ENCODE measurements around the gene ZDHHC19. TPM values are rescaled to one million over a fixed set of nuclear protein-coding genes. Genes with fewer than 3 reads are reported as not detected.
"Not testable (repeated sequence)": the region's sequence is repeated elsewhere in the genome, so short reads cannot be mapped to it uniquely, and the experiment has no call there.

ZDHHC19 gene, protein sequence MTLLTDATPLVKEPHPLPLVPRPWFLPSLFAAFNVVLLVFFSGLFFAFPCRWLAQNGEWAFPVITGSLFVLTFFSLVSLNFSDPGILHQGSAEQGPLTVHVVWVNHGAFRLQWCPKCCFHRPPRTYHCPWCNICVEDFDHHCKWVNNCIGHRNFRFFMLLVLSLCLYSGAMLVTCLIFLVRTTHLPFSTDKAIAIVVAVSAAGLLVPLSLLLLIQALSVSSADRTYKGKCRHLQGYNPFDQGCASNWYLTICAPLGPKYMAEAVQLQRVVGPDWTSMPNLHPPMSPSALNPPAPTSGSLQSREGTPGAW
- not detected for total RNA-seq

DNA sequence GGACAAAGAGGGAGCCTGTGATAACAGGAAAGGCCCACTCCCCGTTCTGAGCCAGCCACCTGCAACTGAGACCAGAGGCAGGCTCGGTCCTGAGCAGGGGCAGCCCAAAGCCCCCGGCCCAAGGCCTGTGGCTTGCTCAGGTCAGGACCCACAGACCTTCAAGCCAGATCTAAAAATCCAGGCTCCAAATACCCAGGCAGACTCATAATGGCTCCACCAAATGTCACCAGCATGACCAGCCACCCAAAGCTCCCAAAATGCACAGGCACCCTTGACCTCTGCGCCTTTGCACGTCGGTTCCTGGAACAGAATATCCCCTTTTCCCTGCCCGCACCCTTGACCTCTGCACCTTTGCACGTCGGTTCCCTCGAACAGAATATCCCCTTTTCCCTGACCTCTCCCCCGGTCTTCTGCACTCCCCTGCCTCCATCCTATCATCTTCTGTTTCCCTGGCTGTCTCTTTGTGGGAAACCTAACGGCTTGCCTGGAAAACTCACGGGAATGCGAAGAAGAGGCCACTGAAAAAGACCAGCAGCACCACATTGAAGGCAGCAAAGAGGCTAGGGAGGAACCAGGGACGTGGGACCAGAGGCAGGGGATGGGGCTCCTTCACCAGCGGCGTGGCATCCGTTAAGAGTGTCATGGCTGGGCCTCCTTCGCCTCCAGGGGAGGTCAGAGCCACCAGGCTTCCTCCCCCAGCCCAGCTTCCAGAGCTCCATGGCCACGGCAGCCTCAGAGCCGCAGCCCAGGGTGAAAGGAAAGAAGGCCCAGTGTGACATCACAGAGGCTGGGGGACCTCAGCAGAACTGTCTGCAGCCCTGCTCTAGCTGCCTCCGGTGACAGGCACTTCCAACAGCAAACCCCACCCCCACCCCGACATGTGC, at the start of gene ZDHHC19:
ZDHHC19 (minus strand) TSS at position 728 of the 884 bp plus-strand sequence; CDS start at position 643, 85 bp downstream.
- ChIA-PET CTCF (no interaction called here), POLR2A (no interaction called here)

DNA sequence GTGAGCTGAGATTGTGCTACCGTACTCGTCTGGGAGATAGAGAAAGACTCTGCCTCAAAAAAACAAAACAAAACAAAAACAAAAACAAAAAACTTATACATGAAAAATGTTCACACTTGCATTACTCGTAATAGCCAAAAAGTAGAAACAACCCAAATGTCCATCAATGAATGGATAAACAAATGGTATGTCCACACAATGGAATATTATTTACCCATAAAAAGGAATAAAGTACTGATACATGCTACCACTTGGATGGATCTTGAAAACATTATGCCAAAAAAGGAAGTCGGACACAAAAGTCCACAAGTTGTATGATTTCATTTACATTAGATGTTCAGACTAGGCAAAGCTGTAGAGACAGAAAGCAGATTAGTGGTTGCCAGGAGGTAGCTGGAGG, 49.6 kb upstream of the ZDHHC19 start:
- CTCF ChIA-PET: interaction anchor here (1.0 kb wide), 1 partner anchor 258 kb away, joined by 3 read pairs; no protein-coding TSS in a partner anchor
- POLR2A ChIA-PET: no interaction called here

DNA sequence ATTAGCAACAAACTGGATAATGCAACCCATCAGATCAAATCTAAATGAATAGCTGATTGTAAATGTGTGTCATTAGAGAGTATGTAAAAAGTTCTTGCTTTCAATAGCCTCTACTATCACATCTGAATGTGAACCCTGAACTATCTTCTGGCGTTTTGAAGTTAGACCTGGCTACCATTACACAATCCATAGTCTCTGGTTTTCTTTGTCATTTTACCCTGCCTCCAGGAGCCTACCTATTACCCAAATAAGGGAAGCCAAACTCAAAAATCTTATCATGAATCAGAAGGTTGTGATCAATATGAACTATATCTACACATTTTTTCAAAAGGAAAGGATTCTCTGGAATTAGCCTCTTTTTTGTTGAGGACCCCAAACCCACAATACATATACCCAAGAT, 44.6 kb upstream of the ZDHHC19 start:
- CTCF ChIA-PET: no interaction called here
- POLR2A ChIA-PET: no interaction called here

DNA sequence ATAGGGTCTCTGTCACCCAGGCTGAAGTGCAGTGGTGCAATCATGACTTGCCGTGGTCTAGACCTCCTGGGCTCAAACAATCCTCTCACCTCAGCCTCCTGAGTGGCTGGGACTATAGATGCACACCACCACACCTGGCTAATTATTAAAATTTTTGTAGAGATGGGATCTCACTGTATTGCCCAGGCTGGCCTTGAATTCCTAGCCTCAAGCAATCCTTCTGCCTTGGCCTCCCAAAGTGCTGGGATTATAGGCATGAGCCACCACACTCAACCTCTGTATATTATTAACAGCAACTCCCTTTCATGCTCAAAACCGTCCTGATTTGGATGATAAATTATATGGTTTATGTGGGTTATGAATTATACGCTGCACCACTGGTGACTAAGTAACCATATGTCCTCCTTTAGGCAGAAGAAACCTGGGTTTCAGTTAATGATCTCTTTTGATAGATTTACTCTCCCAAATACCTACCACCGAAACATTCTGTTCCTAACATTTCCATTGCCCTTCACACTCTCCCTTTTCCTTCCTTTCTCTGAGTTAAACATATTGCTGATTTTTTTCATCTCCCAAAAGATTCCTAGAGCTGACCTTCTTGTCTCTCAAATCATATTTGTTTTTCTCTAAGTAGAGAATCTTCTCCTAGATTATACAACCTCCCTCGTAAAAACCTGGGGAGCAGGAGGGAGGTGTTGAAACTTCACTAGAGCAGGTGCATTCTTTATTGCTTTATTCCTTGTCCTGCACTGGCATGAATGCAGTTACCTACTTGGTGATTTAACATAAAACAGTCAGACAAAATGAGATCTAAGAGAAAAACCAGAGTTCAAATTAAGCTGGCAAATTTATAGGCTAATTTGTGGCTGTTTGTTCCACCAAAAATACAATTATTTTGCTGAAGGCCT, 43.4 kb upstream of the ZDHHC19 start:
- POLR2A ChIA-PET: no interaction called here
- CTCF ChIA-PET: interaction anchor here (0.7 to 2.2 kb wide), 6 partner anchors 9 to 285 kb away, joined by 3 to 5 read pairs (median 4); no protein-coding TSS in a partner anchor

DNA sequence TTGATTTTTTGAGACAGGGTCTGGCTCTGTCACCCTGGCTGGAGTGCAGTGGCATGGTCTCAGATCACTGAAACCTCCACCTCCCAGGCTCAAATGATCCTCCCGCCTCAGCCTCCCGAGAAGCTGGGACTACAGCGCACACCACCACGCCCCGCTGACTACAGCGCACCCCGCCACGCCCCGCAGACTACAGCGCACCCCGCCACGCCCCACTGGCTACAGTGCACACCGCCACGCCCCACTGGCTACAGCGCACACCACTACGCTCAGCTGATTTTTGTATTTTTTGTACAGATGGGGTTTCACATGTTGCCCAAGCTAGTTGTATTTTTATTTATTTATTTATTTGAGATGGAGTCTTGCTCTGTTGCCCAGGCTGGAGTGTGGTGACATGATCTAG, 40.7 kb upstream of the ZDHHC19 start:
- POLR2A ChIA-PET: no interaction called here
- CTCF ChIA-PET: interaction anchor here (1.5 kb wide), 1 partner anchor 22 kb away, joined by 3 read pairs; no protein-coding TSS in a partner anchor

DNA sequence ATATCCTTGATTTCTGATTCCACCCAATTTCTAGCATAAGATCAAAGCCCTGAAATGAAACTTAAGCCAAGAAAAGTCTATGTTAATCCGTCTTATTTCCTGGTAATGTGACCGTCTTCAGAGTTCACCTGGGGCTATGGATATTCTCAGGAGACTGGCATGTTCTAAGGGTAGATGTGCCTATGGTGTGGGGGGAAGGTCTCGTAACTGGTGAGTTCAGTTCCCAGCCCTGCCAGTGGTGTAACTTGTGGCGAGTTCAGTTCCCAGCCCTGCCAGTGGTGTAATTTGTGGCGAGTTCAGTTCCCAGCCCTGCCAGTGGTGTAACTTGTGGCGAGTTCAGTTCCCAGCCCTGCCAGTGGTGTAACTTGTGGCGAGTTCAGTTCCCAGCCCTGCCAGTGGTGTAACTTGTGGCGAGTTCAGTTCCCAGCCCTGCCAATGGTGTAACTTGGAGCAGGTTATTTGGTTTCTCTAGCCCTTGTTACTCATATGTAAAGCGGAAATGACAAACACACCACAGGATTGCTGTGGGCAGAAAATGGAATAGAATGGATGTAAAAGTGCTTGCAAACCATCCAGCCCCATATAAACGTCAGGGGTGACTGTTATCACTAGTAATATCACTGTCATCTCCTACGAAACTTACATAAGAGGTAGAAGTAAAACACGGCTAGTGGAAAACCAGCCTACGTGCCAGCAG, 35.6 kb upstream of the ZDHHC19 start:
- ChIA-PET CTCF (no interaction called here), POLR2A (no interaction called here)

DNA sequence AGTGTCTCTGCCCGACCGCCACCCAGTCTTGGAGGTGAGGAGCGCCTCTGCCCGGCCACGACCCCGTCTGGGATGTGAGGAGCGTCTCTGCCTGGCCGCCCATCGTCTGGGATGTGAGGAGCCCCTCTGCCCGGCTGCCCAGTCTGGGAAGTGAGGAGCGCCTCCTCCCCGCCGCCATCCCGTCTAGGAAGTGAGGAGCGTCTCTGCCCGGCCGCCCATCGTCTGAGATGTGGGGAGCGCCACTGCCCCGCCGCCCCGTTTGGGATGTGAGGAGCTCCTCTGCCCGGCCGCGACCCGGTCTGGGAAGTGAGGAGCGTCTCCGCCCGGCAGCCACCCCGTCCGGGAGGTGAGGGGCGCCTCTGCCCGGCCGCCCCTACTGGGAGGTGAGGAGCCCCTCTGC, 33.0 kb upstream of the ZDHHC19 start:
- CTCF ChIA-PET, POLR2A ChIA-PET: not testable (repeated sequence)

DNA sequence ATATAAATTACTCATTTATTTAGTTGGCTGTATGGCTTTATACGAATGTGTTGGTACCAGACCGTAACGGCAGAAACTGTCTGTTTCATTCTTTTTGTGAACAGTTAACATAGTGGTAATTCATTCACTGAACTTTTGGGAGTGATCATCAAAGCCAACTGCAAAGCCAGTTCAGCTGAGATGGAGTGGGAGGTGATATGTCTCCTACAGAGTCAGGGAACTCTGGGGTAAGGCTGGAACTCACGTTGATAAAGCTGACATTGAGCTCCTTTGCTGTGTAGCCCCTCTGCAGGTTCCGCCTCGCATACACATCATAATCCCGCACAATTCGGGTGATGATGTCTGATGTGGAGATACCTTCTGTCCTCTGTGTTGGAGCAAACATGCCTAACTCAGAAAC, 30.5 kb upstream of the ZDHHC19 start:
- CTCF ChIA-PET: no interaction called here
- POLR2A ChIA-PET: no interaction called here

DNA sequence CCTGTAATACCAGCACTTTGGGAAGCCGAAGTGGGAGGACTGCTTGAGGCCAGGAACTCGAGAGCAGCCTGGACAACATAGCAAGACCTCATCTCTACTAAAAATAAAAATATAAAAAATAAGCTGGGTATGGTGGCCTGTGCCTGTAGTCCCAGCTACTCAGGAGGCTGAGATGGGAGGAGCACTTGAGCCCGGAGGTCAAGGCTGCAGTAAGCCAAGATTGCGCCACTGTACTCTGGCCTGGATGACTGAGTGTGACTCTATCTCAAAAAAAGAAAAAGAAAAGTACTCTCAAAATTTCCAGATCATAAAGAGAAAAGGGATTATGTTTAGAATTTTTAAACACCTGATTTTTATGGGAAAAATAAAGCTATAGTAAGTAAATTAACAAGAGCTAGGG, 29.2 kb upstream of the ZDHHC19 start:
- ChIA-PET CTCF (interaction anchor here (1.2 kb wide), 1 partner anchor 328 kb away, joined by 3 read pairs; the partner anchor contains the start of genes FBXO45 and WDR53), POLR2A (no interaction called here)

DNA sequence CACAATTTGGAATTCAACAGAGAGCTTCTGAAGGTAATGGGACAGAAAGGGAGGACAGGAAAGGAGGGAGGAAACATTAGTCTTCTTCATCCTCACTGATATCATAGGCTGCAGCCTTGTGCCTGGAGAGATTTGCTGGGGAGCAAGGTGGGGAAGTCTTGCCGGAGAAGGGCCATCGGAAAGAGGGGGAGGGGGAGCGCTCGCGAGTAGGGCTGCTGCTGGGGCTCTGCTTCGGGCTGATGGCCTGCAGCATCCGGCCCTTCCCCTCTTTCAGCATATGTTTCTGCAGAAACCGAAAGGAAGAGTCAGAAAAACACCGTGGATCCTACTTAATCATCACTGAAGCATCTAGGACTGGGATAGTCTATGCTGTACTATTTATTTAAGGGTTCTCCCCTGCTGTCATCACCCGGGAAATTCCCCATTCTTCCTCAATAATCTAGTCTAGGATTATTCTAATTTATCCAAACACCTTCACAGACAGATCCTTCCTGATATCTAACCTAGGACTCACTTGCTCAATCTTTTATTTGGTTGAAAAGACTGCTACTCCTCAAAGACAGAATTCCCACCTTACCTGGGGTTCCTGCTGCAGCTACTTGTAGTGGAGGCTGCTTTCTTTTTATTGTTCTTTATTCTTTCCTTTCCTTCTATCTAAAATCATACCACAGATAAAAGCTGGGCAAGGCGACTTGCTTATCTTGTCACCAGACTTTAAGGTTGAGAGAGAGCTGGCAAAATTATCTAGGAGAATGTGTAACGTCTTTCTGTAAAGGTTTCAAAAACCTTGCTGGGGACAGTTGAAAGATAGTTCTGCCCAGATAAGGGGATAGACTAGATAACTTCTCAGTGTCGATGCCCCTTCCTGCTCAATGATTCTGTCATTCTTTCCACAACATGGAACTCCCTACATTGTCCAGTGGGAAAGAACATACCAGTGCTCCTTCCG, 27.7 kb upstream of the ZDHHC19 start:
- ChIA-PET CTCF (no interaction called here), POLR2A (no interaction called here)

DNA sequence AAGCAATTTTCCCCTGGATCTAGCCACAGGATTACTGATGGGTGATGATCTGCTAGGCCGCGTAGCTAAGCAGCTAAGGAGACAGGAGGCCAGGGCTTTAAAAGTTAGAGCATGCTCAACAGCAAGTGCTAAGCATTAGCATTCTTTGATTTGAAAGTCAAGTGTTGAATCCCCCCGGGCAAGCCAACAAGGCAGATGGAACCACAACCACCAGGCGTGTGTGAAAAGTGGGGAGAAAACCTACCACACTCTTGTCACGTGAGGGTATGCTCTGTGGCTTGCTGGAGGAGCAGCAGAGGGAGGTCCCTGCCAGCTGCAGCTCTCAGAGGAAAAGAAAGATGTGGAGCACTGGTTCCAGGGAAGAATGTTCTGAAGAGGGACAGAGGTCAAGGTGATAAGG, 26.0 kb upstream of the ZDHHC19 start:
- ChIA-PET CTCF (interaction anchor here (0.6 kb wide), 1 partner anchor 62 kb away, joined by 3 read pairs; no protein-coding TSS in a partner anchor), POLR2A (no interaction called here)

DNA sequence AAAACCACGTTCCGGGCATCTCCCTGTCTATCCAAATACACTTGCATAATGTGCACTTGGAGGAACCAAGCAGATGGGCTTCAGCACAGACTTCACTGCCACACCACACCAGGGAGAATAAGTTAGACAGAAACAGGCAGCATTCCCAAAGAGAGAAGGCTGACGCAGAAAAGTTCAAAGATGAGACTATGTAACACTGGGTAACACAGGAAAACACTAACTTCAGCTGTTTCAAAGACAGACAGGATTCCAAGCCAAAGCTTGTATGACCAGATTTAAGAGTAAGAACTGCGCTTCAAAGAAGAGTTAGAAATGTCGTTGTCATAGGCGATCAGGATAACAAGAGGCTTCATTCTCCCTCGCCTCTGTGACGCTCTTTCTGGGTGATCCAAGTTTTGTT, 25.0 kb upstream of the ZDHHC19 start:
- POLR2A ChIA-PET: no interaction called here
- CTCF ChIA-PET: interaction anchor here (2.2 kb wide), 1 partner anchor 17 kb away, joined by 6 read pairs; no protein-coding TSS in a partner anchor

DNA sequence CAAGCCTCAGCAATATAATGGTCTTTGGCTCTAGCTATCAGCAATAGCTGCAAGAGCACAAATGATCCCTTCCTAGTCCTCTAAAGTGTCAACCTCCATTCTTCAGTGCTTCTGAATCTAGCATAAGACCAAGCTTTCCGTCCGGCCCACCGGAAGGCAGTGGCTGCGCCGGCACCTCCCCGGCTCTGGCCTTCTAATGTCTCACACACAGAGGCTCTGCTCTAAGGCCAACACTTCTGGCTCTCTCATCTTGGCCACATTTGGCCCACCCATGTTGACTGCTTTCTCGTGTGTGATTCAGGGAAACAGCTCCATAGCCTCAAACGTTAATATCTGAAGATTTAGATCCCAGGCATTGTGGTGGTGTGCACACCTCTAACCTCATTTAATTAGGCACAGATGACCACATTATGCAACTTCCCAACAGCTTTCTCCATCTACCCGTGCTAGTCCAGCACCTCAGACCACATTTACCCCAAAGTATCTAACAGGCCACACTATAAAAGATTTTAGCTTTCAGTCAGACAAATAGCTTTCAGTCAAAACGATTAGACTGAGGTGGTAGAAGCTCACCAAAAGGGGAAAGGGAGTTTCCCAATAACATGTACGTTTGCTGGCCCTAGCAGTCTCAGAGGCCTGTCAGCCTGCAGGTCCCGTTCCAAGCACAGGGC, 24.4 kb upstream of the ZDHHC19 start:
- POLR2A ChIA-PET: no interaction called here
- CTCF ChIA-PET: interaction anchor here (0.6 to 2.2 kb wide), 3 partner anchors 18 to 78 kb away, joined by 3 to 6 read pairs (median 5); no protein-coding TSS in a partner anchor

DNA sequence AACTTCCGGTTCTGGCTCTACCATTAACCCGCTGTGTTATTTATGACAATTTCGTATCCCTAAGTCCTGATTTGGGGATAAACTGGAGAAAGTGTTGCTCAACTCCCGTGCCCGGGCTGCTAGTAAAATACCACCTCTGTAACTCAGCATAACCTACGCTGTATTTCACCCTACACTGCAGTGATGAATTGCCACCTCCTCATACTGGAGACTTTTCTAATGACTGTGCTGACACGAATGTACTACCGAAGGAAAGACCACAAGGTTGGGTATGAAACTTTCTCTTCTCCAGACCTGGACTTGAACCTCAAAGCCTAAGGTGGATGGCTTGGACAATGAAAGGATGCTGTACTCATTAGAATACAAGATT, 21.7 kb upstream of the ZDHHC19 start:
- ChIA-PET POLR2A (no interaction called here), CTCF (no interaction called here)

DNA sequence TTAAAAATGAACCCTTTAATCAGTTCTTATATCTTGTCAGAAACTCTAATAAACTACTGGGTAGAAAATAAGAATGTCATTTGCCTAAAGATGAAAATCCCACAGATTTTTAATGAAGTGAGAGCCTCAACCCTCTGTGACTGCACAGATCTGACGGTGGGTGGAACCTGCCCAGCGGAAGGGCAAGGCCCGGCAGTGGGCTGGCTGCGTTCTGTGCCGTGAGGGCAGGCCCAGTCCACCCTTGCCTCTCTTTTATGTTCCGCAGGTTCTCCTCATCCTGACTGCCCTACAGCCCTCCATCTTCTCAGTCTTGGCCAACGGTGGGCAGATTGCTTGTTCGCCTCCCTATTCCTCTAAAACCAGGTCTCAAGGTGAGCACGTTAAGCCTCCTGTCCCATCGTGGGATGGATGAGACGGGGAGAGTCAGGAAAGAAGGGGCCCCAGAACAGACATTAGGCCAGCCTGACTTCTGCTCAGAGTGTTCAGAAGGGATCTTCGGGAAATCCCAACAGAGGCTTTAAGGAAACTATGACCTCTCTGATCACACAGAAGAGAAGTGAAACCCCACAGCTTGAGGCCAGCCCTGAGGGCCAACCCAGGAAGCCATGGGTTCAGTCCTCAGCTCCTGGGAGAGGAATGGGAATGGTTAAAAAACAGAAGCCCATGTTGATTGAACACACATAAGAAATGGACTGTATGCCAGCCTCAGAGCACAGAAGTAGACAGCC, 21.1 kb upstream of the ZDHHC19 start:
- ChIA-PET CTCF (no interaction called here), POLR2A (no interaction called here)

DNA sequence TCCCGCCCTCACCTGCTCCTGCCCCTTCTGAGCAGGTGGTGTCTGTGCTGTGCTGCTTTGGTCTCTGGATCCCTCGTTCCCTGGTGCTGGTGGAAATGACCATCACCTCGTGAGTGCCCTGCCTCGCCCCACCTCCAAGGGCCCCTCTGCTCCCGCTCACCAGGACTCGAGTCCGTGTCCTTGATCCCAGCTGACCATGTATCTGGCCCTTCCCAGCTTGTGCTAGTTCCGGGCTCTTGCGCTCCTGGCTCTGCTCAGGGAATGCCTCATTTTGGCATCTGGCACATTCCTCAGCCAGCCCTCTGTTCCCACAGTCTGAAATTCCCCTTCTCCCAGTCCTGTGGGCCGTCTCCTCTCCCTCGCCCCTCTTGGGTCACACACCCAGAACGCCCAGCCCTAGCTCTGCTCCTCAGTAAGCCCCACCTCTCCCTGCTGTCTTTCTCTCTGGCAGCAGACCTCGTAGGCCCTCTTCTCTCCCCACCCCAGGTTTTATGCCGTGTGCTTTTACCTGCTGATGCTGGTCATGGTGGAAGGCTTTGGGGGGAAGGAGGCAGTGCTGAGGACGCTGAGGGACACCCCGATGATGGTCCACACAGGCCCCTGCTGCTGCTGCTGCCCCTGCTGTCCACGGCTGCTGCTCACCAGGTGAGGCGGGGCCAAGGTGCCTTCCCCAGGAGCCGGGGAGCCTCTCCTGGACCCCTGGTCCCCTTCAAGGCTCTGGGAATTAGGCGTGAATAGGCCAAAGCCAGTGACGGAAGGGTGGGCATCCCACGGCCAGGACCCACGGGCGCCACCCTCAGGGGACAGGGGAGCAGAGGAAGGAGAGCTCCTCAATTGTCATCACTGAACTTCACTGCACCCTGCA, 16.7 kb upstream of the ZDHHC19 start:
- ChIA-PET CTCF (interaction anchor here (0.6 kb wide), 1 partner anchor 189 kb away, joined by 3 read pairs; no protein-coding TSS in a partner anchor), POLR2A (no interaction called here)
